PC-9 (cell line): ENCODE data around the gene TIMM13.

Source experiments
- EZH2 ChIP-seq: fragments of 200-600 bp; sonication (generic); IDR thresholded peaks from 2 replicates; pipeline ENCODE4 v1.8.0; 2017; ENCODE audit warnings: antibody characterized with exemption, low read depth
- TF ChIP-seq, protein P1 (sequence below): fragments of 200-600 bp; sonication (generic); conservative IDR thresholded peaks from 2 replicates; pipeline ENCODE4 v1.6.1; 2017; ENCODE audit warnings: mixed run types, antibody characterized with exemption, mild to moderate bottlenecking, moderate library complexity

DNA sequence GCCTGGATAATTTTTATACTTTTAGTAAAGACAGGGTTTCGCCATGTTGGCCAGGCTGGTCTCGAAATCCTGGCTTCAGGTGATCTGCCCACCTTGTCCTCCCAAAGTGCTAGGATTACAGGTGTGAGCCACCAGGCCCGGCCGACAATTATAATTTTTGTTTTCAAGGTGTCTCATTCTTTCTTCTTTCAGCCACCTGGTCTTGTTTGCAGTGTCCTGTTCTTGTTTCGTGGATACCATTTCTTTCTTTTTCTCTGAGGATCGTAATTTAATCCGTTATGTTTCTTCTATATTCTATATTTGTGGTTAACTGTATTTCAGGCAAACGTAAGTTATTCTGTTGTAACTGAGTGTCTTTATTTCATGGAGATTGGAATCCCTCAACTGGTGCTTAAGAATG is 15.7 kb downstream of the TIMM13 start:
- no peak for TF ChIP-seq EZH2
- TF ChIP-seq, protein P1, sequence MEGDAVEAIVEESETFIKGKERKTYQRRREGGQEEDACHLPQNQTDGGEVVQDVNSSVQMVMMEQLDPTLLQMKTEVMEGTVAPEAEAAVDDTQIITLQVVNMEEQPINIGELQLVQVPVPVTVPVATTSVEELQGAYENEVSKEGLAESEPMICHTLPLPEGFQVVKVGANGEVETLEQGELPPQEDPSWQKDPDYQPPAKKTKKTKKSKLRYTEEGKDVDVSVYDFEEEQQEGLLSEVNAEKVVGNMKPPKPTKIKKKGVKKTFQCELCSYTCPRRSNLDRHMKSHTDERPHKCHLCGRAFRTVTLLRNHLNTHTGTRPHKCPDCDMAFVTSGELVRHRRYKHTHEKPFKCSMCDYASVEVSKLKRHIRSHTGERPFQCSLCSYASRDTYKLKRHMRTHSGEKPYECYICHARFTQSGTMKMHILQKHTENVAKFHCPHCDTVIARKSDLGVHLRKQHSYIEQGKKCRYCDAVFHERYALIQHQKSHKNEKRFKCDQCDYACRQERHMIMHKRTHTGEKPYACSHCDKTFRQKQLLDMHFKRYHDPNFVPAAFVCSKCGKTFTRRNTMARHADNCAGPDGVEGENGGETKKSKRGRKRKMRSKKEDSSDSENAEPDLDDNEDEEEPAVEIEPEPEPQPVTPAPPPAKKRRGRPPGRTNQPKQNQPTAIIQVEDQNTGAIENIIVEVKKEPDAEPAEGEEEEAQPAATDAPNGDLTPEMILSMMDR: no peak
